Middle frontal gyrus (tissue), 1 donor: ENCODE measurements around the gene CRTAP.
"Not testable (repeated sequence)": the region's sequence is repeated elsewhere in the genome, so short reads cannot be mapped to it uniquely, and the experiment has no call there.

Experiments
- DNase-seq: peaks from one replicate; pipeline ENCODE4 v3.0.0-alpha.2; 2015; ENCODE audit warnings: low spot score; ENCODE audit errors: extremely low spot score

CRTAP gene

DNA sequence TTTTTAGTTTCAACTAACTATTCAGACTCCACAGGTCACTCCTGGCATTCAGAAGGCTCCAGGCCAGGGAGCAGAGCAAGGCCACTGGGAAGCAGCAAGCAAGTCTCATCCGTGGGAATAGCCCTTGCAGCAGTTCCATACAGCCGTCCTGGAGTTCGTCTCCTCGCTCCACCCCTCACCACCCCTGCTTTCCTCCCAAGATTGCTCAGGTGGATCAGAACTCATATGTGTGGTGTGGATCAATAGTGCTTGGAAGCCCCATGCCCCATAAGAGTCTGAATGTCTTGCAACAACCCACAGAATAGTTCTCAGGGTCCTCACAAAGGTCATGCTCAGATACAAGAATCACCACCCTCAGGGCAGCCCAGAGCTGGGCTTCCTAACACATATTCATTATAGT lies 60.3 kb downstream of the CRTAP start:
- no peak for DNase-seq

DNA sequence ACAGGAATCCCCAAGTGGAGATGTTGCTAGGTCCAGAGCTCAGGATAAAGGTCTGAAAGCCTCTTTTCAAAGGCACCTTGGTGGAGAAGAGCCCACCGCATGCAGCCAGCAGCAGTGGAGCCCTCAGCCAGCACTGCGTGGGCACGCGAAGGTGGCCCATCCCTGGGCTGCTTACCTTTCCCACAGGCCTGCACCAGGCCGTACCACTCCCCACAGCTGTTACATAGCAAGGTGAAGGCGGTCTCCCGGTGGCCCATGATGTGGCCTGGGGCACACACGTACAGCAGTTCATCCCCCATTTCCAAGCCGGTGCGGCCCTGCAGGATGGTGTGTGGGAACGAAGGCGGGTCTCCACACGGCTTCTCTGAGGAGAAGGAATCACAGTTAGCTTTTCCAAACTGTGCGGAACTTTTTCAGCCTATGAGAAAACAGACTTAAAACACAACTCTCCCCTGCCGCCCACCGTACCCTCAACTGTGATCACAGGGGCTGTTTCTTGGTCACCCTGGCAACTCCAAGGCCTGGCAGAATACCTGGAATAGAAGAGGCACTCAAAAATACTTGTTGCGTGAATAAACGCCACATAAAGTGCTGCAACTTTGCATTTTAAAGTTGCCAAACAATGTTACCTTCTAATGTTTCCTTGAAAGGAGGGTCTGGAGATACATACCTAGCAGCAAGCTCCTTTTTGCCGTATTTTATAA lies 61.0 kb downstream of the CRTAP start:
- DNase-seq: no peak

DNA sequence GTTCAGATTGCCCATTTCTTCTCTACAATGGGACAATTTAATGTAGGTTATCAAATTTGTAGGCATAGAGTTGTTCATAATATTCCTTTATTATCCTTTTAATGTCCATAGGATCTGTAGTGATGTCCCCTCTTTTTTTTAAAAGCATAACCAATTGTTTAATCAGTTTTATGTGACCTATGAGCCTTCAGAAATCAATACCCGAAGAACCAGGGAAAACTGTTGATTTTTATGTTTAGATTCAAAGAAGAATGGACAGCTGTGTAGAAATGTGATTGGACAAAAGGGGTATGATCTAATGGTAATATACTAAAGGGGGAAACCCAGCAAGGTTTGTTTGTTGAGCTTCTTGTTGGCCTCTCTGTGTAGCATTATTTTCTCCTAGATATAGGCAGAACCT lies 65.3 kb downstream of the CRTAP start:
- DNase-seq: no peak

DNA sequence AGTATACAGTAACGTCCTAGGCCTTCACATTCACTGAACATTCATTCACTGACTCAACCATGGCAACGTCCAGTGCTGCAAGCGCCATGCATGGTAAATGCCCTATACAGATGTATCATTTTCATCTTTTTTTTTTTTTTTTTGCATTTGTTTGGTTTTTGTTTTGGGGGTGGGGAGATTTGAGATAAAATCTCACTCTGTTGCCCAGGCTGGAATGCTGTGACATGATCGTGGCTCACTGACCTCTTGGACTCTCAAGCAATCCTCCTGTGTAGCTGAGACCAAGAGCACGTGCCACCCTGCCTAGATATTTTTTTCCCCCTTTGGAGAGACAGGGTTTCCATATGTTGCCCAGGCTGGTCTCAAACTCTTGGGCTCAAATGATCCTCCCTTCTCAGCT lies 67.4 kb downstream of the CRTAP start:
- DNase-seq: no peak

DNA sequence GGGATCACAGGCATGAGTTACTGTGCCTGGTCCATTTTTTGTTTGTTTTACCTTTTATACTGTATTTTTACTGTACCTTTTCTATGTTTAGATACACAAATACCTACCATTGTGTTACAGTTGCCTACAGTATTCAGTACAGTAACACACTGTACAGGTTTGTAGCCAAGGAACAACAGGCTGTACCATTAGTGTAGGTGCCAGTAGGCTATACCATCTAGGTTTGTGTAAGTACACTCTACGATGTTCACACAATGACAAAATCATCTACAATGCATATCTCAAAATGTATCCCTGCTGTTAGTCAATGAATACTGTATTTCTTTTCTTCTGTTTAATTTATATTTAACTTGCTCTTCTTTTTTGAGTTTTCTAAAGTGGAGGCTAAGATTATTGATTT lies 67.8 kb downstream of the CRTAP start:
- not testable (repeated sequence) for DNase-seq

DNA sequence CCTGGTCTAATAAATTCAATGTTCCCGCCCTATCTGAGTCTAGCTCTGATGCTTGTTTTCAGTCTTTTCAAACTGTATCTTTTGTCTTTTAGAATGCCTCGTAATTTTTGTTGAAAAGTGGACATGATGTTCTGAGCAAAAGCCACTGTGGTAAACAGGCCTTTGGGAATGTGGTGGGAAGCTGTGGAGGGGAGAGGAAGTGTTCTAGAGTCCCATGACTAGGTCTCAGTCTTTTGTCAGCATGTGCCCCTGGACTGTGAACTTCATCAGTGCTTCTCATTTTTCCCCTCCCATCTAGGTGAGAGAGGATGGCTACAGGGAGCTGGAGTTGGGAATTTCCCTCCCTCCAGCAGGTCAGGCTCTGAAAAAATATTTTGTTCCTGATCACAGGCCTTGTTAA lies 71.0 kb downstream of the CRTAP start:
- no peak for DNase-seq

DNA sequence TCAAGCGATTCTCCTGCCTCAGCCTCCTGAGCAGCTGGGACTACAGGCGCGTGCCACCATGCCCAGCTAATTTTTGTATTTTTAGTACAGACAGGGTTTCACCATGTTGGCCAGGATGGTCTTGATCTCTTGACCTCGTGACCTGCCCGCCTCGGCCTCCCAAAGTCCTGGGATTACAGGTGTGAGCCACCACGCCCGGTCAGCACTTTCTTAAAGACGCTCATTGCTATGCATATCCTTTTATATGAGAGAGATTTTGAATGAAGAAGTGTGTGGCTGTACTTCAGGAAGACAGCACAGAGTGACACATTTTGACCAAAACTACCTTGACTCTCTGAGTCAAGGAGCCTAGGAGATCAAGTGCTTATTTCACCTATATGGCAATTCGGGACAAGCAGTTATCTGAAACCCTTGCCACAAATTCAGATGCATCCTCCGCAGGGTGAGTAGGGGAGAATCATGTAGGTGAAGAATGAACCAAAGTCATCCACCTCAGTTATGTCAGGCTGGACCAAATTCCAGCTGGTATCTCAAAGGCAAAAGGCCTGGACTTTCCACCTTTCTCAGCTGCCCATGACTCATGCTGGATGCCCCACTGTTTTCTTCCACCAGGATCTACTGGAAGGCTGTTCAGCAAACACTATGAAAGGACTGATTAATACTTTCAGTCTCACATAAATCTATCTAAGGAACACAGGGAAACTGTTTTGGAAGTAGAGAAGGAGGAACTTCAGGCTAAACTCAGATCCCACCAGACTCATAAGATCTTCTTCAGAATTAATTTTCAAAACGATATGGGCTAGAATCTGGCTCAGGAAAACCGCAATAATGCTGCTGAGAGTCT lies 72.9 kb downstream of the CRTAP start:
- no peak for DNase-seq

DNA sequence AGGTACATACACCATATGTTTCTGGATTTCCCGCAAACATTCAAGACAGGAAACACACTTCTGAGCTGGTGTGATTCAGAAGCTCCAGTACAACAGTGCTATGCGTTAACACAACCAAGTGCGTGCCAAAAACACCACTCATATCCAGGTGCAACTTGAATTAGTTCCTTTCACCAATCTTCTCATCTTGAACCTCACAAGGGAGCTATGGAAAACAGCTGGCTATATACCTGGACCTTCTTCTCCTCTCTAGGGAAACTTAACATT lies 73.5 kb downstream of the CRTAP start:
- no peak for DNase-seq

DNA sequence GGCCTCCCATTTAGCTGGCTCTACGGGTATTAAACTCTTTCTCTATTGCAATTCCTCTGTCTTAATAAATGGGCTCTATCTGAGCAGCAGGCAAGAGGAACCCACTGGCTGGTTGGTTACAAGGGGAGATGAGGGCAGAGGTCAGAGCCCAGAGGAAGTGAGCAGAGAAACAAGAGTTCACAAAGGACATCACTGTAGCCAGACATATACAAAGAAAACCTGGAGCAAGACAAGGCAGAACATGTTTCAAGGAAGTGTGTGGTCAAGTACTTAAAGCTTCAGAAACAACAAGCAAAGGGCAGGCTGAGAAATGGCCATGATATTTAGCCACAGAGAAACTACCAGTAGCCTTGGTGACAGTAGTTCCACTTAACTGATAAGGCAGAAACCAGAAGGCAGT lies 80.5 kb downstream of the CRTAP start:
- DNase-seq: no peak

DNA sequence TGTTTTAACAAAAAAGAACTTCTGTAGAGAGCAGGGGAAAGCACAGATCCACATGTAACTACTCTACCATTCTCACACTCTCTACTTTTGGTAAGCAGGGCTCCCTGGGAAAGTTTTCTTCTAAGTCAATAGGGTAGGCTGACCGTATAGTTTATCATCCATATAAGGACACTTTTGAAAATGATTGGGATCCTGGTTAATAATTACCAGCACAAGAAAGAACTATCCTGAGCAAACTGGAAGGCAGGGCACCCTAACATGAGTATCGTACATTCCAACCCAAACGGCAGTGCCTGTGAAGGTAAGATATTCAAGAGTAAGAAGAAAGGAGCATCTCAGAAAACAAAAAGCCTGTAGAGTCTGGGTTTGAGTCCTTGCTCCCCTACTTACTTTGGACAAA lies 82.7 kb downstream of the CRTAP start:
- no peak for DNase-seq
